HG03196 (cell line): ENCODE results near the gene IGSF21.

Experiments
- ATAC-seq: cut with Tn5 transposase; IDR thresholded peaks from one replicate; pipeline ENCODE4 v1.9.1; 2021; ENCODE audit not compliant: unreplicated experiment

The IGSF21 gene

DNA sequence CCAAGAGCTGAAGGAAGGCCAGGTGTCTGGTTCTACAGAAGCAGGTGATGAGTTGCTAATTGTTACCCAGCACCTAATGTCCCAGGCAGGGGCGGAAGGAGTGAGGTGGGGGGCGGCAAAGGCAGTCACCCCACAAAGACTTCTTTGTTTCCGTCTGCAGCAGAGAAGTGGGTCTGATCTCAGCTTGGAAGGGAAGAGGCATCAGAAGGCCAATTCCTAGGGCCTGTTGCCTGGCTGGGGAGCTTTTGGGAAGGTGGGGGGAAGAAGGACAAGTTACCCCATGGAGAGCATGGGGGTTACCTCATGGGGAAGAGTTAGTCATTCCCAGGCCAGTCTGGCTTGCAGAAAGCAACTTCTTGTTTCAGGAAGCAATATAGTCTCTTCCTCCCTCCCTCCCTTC, 10.9 kb downstream of the IGSF21 start:
- no peak for ATAC-seq

DNA sequence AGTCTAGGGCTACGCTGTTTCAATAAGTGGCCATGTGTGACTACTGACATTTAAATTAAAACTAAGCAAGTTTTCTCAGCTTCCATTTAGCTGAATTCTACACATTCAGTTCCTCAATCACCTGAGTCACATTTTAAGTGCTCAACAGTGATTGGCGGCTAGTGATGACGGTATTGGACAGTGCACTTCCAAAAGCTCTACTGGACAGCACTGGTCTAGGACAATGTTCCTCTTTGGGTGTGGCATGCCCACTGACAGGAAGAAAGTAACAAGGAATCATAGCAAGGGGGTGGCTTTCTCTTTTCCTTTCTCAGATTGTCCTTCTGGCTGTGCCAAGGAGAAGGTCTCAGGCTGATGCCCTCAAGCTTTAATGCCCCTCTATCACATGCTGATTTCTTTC, 11.7 kb downstream of the IGSF21 start:
- ATAC-seq, result no peak

DNA sequence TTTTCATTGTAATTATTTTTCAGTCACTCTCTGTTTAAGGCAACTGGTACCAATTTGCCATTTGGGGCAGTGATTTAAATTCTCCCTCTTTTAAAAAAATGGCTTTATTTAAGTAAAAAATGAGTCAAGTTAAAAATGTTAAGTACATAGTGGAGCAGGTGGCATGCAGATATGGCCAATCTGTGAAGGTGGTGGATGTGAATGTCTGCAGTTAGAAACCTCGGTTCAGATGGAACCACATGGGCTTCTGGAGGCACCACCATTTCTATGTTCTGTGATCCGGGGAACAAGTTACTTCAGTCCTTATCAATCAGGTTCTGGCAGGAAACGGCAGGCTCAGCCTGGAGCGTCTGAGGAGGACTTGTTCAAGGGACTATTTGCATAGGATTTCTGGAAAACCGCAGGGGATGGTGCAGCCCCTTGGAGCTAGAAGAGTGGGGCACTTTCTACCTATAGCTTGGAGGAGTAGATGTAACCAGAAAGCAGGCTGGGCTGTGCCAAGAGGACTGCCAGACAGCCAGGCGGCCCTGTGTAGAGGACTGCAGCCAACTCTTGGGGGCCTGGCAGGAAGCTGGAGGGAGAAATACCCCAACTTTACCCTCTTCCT, 12.3 kb downstream of the IGSF21 start:
- no peak for ATAC-seq

DNA sequence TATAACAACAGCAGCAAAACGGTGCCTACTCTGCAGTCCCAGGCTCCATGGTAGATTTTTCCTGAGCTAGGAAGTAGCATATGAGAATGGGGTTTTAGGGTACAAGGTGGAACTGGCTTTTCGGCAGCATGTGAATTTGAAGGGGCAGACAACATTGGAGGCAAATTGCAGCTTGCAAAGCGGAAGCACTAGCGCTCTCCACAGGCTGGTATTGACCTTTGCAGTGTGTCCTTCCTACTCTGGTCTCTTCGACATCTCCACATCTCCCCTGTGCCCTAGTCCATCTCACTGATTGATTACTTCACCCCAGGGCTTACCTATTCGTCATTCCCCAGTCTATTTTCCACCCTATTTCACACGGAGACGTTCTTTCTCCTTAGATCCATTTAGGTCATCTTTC, 13.0 kb downstream of the IGSF21 start:
- no peak for ATAC-seq

DNA sequence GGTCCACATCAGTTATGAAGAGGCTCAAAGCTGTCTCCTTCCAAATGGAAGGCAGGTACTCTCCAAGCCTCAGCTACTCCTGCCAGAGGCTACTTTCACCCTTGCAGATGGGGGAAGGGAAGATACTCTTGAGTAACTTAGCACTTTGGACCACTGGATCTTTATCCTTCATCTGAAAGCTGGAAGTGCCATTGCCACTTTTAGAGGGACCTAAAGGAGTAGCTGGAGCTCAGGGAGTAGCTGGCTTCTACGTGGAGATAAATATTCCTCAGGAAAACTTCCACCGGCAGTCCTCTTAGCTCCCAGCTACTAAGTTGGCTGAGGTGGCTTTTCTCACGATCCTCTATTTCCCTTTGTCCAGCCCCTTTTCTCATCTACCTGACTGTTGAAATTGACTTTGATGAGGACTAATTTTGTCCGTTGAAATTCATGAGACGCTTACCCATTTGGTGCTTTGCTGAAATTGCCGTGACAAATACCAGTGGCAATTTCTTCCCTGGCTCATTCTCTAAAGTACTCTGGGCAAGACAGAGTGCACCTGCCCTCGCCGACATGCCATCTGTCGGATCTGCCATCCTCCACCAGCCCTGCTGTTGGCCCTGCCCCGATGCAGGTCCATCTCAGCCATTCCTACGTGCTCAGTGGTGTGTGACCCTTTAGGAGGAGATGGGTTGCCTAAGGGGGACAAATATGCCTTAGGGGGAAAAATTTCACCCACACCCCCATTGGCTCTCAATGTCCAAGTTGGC, 13.6 kb downstream of the IGSF21 start:
- no peak for ATAC-seq

DNA sequence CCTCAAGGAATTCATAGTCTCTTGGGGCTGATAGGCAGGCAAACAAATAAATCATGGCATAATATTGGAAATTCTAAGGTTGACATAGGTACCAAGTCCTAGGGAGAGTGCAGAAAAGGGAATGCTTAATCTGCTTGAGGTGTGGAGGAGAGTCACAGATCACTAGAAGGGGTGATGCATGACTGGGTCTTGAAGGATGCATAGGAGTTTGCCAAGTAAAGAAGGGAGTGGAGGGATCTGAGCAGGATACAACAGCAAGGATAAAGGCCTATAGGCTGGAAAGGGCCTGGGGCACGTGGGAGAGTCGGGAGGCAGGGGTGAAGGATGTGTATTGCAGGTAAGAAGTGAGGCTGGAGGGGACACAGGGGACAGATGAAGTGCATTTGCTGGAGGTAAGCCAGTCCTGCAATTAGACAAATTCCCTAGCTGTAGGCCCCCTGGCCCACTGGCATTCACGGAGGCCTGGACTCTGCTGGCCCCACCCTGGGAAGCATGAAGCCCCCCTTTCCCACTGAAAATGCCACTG, 15.9 kb downstream of the IGSF21 start:
- no peak for ATAC-seq

DNA sequence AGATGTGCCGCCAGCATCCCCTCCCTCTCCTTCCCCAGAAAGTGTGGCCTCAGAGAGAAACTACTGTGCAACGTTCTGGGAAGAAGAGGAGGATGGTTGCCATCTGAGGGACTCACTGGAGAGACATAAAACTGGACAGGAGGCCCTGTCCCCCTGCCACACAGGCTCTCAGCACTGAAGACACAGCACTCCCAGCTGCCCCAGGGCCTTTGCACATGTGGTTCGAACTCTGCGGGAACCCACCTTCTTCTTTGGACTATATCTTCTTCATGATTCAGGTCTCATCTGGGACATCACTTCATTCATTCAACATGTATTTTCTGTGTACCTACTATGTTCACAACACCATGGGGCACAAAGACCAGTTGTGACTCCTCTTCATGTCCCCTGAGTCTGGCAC, 17.4 kb downstream of the IGSF21 start:
- no peak for ATAC-seq

DNA sequence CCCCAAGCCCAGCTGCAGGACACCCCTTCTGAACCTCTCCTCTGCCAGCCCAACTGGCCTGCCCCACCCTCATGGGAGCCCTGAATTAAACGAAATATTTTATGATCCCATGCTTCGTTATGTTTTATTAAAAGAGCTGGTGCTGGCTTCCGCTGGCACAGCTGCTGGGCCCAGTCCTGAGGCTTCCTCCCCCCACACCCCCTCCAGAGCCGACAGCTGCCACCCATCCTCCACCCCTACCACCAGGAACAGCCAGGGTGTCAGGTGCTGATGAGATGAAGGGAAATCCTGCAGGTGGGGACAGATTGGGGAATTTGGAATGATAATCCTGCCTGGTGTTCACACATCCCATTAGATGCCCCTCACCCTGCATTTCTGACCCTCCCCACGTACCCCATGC, 19.0 kb downstream of the IGSF21 start:
- ATAC-seq, result no peak

DNA sequence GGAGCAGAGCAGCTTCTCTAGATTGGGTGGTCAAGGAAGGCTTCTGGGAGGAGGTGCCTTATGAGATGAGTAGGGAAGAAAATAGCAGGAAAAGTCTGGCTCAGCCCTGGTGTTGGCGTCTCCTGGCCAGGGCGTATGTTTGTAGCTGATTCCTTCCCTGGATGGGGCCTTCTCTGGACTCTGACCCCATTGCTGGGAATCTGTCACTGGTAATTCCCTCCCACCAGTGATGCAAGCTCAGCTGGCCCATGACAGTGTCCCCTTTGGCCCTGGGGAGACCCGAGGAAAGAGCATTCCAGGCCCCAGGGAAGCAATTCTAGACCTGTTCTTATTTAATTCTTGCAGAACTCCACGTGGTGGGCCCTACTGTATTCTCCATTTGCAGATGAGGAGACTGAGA, 20.7 kb downstream of the IGSF21 start:
- ATAC-seq, result no peak

DNA sequence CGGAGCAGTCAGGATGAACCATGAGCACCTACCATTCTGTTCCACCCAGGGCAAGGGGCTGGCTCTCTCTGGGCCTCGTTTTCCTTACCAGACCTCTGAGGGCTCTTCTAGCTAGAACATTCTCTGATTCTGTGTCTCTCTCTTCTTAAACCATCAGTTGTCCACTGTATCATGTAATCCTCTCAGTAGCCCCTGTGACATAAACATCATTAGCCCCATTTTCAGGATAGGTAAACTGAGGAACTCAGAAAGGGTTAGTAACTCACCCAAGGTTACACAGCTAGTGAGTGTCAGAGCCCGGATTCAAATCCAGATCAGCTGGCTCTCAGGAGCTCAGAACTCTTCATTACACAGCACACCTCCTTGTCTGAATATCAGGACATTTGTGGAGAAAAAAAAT, 22.8 kb downstream of the IGSF21 start:
- no peak for ATAC-seq

DNA sequence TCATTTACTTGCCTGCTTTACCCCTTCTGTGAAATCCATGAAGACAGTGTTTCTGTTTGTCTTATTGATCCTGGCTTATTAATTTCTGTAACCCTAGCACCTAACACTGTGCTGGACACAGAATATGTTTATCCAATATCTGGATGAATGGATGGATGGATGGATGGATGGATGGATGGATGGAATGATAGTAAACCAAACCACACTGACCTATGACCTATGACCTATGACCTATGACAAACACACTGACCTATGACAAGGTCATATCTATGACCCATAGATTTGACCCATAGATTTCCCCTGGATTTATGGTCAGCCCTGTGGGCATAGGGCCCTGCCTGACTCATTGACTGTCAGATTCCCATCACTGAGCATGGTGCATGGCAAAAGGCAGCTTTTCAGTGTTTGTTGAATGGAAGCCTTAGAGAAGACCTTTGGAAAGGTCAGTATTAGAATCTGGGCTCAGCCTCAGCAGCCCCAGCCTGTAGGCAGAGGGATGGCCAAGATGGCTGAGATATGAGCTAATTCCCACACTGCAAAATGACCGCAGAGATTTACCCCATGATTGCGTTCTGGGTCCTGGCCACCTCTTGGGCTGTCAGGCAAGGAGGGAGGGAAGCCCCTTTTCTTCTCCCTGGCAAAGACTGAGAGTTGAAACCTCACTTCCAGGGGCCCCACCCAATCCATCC, 24.6 kb downstream of the IGSF21 start:
- ATAC-seq, result no peak

DNA sequence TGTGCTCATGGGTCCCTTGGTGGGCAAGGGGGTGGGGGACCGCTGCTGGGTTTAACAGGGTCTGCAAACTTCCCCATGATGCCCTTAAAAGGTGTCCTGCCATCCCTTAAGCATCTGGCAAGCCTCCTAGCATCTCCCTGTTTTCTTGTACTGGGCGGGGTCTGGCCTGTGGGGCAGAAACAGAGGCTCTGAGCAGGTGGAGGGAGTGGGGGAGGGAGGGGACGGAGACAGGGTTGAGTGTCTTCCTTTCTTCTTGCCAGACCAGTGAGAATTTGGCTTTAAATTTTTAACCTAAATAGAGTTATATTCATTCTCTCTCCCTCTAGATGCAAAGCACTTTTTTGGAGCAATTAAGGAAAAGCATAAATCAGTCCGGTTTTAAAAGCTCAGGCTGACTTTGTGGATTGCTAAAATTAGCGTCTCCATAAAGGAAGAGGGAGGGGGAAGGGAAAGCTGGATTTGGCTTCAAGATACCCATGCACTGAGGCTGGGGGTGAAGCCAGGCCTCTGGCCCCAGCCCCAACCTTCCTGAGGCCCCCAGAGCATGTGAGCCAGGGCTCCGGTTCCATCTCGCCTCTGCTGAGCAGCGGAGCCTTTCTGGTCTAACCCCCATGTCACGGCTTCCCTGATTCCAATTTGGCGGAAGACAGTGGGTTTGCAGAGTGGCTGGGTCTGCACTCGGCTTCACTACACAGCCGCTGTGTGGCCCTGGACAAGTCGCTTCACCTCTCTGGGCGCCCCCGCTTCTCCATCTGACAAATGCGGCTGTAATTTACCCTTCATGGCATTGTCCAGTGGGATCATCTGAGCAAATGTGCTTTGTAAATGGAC, 25.3 kb downstream of the IGSF21 start:
- no peak for ATAC-seq

DNA sequence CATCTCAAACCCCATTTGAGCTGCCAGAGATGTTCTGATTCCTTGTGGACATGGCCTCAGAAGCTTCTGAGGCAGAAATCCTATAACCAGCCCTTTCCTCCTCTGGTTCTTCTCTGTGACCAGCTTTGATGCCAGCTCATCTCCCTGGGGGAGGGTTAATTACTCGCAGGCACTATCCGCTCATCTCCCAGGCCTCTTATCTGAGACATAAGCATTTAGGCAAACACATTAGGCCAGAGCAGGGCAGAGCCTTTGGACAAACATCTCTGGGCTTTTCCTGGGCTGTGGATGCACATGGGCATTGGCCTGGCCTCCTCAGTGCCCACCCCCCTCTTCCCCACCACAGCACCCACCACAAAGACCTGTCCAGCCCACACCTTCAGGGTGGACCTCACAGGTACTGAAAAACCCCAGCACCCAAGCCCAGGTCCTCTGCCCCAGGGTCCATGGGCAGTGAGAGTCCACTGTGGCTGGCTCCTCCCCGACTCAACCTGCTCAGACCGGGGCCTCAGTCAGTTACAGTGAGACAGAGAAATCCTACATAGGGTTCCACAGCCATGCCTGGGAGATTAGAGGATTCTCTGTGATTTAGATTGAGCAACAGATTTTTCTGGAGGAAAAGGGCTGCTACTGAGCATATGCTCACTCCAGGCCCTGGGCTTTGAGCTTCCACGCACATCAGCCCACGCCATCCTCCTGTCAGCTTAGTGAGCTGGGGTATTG, 26.9 kb downstream of the IGSF21 start:
- no peak for ATAC-seq

DNA sequence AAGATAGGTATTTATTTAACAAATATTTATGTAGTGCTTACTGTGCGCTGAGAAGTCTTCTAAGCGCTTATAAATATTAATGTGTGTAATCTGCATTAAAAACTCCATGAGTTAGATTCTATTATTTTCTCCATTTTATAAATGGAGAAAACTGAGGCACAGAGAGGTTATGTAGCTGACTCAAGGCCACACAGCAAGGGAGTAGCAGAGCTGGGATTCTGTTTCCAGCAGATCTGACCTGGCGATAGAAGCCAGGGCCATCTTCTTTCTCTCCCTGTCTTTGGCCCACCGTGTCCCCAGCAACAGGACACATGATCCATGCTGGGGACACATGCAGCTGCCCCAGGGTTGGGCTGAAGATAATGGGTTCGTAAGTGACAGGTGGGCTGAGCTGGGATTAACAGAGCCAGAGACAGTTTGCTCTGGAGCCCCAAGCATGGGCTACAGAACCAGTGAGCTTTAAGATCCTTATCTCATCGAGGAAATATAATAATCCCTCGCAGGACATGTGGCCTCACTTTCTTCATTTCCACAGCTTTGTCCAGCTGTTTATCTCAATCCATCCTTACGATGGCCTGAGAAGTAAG, 30.3 kb downstream of the IGSF21 start:
- ATAC-seq, result no peak

DNA sequence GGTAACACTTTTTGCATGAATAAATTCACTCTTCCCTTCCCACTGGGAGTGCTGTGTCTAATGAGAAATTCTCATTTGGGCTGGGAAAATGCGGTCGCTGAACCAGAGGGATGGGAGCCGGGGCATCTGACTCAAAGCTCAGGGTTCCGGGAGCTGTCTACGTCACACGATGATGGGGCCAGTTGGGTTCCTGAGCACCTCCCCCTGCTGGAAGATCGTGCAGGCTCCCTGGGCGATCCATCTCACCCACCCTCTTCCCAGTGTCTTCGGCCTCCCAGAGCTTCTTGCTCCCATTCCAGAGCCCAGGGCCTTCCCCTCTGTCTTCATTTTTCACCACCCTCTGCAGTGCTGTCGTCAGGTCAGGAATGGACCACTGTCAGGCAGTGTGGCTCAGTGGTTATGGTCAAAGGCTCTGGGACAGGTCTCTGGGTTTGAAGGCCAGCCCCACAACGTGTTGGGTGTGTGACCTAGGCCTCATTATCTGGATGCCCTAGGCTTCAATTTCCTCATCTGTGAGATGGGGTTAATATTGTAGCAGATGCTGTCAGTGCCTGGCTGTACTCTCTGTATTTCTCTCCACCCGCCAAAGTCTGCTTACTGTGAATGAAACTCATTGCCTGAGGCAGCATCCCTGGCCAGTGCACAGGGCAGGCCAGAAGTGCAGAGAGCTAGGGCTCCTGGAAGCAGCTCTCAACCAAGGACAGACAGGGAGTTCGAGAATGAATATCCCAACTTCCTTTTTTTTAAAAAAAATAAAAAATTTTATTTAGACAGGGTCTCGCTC, 31.8 kb downstream of the IGSF21 start:
- ATAC-seq, result no peak

DNA sequence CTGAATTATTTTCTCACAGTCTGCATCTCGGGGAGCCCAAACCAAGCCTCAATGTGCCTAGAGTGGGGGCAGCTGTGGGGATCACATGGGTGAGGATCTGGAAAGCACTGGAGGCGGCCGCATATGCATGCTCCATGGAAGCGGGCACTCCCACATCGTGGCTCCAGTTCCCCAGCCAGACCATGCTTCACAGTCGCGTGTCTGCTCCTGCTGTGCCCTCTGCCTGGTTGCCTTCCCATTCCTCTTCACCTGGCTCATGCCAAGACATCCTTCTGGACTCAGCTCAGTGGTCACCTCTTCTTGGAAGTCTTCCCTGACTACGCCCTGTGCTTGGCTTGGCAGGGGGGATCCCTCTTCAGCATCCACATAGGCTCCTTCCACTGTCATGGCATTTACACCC, 32.8 kb downstream of the IGSF21 start:
- ATAC-seq, result no peak

DNA sequence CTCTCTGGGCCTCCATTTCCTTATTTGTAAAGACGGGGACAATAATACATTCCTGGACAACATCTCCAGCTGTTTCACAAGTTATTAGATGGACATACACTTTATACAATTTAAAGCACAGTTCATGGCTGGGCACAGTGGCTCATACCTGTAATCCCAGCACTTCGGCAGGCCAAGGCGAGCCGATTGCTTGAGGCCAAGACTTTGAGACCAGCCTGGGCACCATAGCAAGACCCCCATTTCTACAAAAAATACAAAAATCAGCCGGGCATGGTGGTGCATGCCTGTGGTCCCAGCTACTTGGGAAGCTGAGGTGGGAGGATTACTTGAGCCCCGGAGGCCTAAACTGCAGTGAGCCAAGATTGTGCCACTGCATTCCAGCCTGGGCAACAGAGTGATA, 34.1 kb downstream of the IGSF21 start:
- no peak for ATAC-seq

DNA sequence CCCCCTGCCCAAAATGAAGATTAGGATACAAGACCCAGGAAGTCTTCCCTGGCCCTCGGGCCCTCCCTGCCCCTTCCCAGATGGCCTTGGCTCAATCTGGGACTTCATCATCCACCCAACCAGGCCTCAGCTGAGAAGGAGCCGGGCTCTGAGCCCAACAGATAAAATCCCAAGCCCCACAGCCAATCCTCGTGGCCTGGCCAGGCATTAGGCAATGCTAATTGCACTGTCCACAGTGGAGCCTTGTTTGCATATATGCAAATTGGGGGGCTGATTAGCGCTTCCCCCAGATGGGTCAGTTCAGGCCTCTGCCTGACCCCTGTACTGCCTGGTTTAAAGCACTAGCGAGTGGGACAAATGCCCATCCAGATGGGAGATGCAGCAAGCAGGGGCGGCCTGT, 34.9 kb downstream of the IGSF21 start:
- ATAC-seq, result no peak

DNA sequence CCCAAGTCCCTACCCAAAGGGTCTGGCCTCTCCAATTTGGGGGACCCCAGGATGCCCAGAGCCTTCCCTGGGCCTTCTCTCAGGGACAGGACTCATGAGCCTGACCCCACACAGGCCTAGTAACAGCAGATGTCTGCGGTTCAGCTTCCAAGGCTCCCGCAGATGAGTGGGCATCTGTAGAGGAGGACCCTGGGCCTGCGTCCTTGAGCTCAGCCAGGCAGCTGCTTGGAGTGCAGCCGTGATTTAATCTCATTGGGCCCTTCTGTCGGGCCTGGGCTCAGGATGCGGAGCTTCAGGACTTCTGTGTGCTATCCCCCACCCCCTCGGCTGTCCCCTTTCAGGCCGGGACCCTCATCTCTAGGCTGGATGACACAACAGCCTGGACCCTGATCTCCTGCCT, 35.4 kb downstream of the IGSF21 start:
- no peak for ATAC-seq

DNA sequence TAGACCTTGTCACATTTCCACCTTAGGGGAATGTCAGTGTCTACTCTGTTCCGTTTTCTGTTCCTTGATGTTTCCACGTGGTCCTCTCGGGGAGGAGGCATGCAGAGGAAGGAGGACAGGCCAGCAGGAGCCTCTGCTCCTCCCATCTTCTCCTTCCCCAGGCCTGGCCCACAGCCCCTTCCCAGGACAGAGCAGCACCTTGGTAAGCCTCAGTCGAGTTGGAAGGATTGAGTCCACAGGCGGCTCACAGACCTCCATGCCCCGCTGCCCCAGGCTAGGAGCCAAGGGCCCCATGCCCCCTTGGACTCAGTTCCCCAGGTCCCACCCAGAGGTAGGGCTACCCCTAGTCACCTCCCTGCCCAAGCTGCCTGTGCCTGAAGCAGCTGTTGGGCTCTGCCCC, 36.5 kb downstream of the IGSF21 start:
- ATAC-seq, result no peak
